HL-60/S4 treated with phorbol 12-myristate 13-acetate at 8.2 ng/mL for 4 days and 3 days (cell line): ENCODE measurements around the gene PROSER2.

ENCODE experiments used
- in situ Hi-C: fragments of 300-500 bp; cut with MboI; formaldehyde crosslinking; loops from 2 replicates; pipeline ENCODE4 v1.15.0; 2022; ENCODE audit warnings: low sequenced_read_pairs

The PROSER2 gene

GRCh38 chr10:11799736-11800080, 23.4 kb upstream of the PROSER2 start:
- in situ Hi-C loops: no loop called here

- in situ Hi-C loops: no loop called here
Observed at GRCh38 chr10:11804336-11804735, 18.8 kb upstream of the PROSER2 start.

- in situ Hi-C loops: no loop called here
Observed at GRCh38 chr10:11805792-11806191, 17.4 kb upstream of the PROSER2 start.

GRCh38 chr10:11806706-11807105, 16.4 kb upstream of the PROSER2 start:
- in situ Hi-C loops: no loop called here

GRCh38 chr10:11808808-11809207, 14.3 kb upstream of the PROSER2 start:
- in situ Hi-C loops: no loop called here

- in situ Hi-C loops: no loop called here
Observed at GRCh38 chr10:11810313-11810766, 12.8 kb upstream of the PROSER2 start.

- in situ Hi-C loops: no loop called here
Observed at GRCh38 chr10:11810973-11811372, 12.2 kb upstream of the PROSER2 start.

GRCh38 chr10:11813177-11813576, 10.0 kb upstream of the PROSER2 start:
- in situ Hi-C loops: no loop called here

- in situ Hi-C loops: no loop called here
Observed at GRCh38 chr10:11813855-11814567, 9.1 kb upstream of the PROSER2 start.

GRCh38 chr10:11819027-11819426, 4.1 kb upstream of the PROSER2 start:
- in situ Hi-C loops: no loop called here

- in situ Hi-C loops: no loop called here
Observed at GRCh38 chr10:11822026-11822756, 965 bp upstream of the PROSER2 start.

GRCh38 chr10:11822809-11823121, 391 bp upstream of the PROSER2 start:
- in situ Hi-C loops: no loop called here

- in situ Hi-C loops: no loop called here
Observed at GRCh38 chr10:11823989-11824346, 812 bp downstream of the PROSER2 start.

GRCh38 chr10:11824376-11824775, 1.2 kb downstream of the PROSER2 start:
- in situ Hi-C loops: no loop called here

GRCh38 chr10:11824825-11825224, 1.7 kb downstream of the PROSER2 start:
- in situ Hi-C loops: no loop called here

- in situ Hi-C loops: no loop called here
Observed at GRCh38 chr10:11825796-11826414, 2.7 kb downstream of the PROSER2 start.

GRCh38 chr10:11827006-11827405, 3.9 kb downstream of the PROSER2 start:
- in situ Hi-C loops: no loop called here

GRCh38 chr10:11827414-11827813, 4.3 kb downstream of the PROSER2 start:
- in situ Hi-C loops: no loop called here

GRCh38 chr10:11828682-11829284, 5.6 kb downstream of the PROSER2 start:
- in situ Hi-C loops: no loop called here

GRCh38 chr10:11830836-11831519, 7.8 kb downstream of the PROSER2 start:
- in situ Hi-C loops: no loop called here

GRCh38 chr10:11831520-11831951, 8.4 kb downstream of the PROSER2 start:
- in situ Hi-C loops: no loop called here
